NCI-H526 treated with DMSO at 0.1 percent for 48 hours (cell line): Measurements from ENCODE around the gene TBXAS1.

Experiments
- DNase-seq: peaks from one replicate; lab custom pipeline; 2025; lab: John Stamatoyannopoulos, UW

The TBXAS1 gene

DNA sequence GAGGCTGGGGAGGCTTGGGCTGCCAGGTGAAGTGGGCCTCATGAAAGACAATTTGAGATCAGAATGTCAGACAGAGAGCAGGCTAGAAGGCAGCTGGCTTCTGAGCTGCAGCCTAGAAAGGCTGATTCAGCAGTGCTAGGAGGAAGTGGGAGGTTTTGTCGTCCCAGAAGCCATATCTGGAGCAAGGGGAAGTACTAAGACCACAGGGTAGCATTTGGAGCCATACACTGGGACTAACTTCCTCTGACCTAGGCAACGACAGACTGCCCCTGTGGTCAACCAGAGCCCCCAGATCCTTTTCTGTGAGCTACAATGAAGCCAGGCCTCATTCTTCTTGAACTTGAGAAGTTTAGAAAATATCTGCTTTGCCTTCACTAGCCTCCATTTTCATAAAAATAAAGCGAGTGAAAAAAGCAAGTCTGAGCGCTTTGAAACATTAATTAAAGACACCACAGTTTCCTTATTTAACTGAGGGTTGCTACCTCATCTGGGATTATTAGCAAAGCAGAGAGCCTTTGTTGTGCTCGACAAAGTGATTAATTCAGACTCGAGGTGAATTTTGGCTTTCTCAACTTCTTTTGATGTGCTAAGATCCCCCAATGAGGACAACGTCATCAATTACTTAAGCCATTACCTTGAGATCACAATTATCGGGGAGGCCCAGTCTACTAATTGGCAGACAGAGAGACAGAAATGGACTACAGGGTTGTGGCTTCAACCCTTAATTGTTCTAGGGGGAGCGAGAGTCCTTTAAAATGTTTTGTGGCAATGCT, 26.6 kb downstream of the TBXAS1 start:
- DNase-seq: no peak

- DNase-seq: no peak
These were observed 28.7 kb downstream of the TBXAS1 start for GRCh38 chr7:139857791-139858190.

- no peak for DNase-seq
These were observed 31.2 kb downstream of the TBXAS1 start for GRCh38 chr7:139860090-139860775.

DNA sequence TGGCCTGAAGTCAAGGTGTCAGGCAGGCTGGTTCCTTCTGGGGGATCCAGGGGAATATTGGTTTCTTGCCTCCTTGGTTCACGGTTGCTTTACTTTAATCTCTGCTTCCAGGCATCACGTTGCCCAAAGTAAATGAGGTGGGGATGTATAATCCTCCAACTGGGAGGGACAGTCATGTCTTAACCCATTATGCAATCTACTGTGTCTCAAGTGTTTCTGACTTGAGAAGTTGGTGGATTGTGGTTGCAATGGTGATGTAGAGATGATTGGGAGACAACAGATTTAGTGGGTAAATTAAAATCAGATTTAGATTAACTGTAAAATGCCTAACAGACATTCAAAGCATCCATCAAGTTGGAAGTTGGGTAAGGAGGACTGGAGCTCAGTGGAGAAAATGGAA, 32.7 kb downstream of the TBXAS1 start:
- no peak for DNase-seq

- DNase-seq: no peak
These were observed 37.2 kb downstream of the TBXAS1 start for GRCh38 chr7:139866047-139866837.

GRCh38 chr7:139867847-139868246, 38.8 kb downstream of the TBXAS1 start:
- DNase-seq: no peak

GRCh38 chr7:139869886-139870285, 40.8 kb downstream of the TBXAS1 start:
- DNase-seq: no peak

- no peak for DNase-seq
These were observed 41.3 kb downstream of the TBXAS1 start for GRCh38 chr7:139870380-139870779.

DNA sequence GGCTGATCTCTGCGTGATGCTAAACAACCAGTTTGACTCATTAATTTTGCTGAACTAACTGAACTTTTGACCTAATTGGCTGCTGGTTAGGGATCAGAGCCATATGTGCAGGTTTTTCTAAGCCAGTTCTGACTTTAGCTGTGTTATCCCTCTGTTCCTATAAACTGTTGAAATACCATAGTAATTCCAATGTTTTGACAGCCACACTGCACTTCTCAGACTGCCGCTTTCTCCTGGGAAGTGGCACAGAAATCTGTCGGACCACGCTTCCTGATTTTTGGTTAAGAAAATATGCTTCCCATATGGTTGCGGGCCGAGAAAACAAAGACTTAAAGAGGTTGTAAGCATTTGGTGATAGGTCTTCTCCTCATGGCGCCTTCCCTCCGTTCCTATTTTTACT, 42.3 kb downstream of the TBXAS1 start:
- no peak for DNase-seq

- no peak for DNase-seq
These were observed 42.8 kb downstream of the TBXAS1 start for GRCh38 chr7:139871820-139872219.

DNA sequence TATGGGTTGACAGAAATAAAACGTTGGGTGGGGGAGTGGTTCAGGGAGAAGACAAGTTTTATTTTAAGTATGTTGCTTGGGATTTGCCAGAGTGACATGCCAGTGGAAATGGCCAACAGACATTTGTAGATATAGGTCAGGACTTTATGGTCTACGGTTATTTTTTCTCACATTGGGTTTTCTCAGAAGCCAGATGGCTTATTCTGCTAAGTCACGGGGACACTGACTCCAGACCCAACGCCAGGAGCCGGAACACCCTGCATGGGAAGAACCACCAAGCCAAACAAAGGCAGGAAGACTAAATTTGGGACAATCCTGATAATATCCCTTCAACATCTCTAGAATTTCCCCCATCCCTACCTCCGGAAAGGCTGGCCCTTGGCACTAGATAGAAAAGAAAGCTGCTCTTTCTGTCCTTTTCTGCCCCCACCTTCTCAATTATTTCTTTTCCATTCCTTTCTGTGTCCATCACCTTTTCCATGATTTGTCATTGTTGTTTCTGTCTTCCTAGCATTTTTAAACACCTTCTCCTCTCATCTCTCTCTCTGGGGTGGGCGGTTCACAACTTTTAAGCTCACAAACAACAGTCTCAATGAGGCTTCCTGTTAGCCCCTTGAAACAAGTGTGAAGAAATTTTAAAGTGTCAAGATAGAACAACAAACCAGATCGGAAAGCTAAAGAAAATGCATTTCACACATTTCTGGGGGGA, 44.7 kb downstream of the TBXAS1 start:
- no peak for DNase-seq

- no peak for DNase-seq
These were observed 45.2 kb downstream of the TBXAS1 start for GRCh38 chr7:139874302-139874629.

- no peak for DNase-seq
These were observed 46.8 kb downstream of the TBXAS1 start for GRCh38 chr7:139875821-139876241.

- no peak for DNase-seq
These were observed 47.7 kb downstream of the TBXAS1 start for GRCh38 chr7:139876622-139877283.

DNA sequence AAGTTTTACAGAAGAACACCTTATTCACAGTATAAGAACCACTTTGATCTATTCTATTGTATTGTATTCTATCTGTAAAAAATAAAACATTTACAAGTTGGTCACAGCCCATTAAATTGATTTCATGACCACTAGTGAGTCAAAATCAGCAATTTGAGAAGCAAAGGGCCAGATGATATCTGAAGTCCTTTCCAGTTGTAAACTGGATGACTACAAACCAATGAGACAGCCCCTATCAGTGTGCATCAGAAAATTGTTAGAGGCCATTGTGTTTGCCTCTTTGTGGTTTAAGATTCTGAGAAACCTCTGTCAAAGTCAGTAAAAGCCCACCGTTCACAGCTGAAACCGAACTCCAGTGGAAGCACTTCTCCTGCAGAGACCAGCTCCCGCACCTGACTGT, 54.8 kb downstream of the TBXAS1 start:
- no peak for DNase-seq

DNA sequence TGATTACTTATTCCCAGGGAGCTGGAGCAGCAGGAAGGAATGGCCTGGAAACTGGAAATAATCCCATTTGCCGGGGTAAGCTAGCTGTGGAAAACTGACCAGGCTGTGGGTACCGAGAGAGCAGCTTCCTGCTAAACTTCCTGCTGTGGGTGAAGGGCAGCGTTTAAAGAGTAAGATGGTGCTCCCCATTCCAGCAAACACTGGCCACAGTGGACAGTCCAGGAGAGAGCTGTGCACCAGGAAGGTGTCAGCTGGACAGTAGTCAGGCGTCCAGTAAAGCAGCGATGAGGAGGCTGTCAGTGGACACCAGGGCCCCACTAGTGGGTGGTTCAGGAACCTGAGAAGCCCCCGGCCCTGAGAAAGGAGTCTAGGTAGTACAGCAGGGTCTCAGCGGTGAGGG, 55.4 kb downstream of the TBXAS1 start:
- DNase-seq: no peak

- no peak for DNase-seq
These were observed 56.4 kb downstream of the TBXAS1 start for GRCh38 chr7:139885511-139885910.

DNA sequence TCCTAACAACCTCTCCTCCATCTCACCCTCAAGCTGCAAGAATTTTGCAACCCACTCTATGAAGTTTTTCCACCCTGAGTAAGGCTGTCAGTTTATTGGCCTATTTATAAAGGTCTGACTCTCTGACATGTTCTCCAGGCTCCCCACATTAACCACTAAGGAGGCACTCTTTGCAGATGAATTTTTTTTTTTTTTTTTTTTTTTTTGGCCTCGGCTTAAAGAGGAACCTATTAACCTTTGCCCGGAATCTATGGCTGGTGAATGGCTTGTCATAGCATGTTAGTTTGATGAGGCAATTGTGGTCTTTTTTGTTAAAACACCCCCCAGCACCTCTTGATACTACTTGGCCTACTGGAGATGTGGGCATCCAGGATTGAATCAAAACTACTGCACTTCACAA, 57.1 kb downstream of the TBXAS1 start:
- no peak for DNase-seq

GRCh38 chr7:139886899-139887298, 57.8 kb downstream of the TBXAS1 start:
- DNase-seq: no peak

GRCh38 chr7:139887992-139888481, 59.0 kb downstream of the TBXAS1 start:
- DNase-seq: no peak

- DNase-seq: no peak
These were observed 60.3 kb downstream of the TBXAS1 start for GRCh38 chr7:139889186-139889871.
